ENCODE results near the gene CCDC68. TPM values are rescaled to one million over a fixed set of nuclear protein-coding genes. Genes with fewer than 3 reads are reported as not detected.

CCDC68 gene
- polyA plus RNA-seq, 1 donor = 11.9 TPM

DNA sequence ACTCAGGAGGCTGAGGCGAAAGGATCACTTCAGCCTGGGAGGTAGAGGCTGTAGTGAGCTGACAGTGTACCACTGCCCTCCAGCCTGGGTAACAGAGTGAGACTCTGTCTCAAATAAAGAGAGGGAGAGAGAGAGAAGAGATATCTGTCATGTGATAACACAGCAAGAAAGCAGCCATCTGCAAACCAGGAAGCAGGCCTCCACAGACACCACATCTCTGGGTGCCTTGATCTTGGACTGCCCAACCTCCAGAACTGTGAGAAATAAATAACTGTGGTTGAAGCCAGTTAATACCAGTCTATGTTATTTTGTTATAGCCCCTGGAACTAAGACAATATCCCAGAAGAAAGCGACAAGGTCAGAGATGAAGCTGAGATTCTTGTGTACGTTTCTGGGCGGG is 2.6 kb upstream of the CCDC68 start:
- DNase-seq = no peak

DNA sequence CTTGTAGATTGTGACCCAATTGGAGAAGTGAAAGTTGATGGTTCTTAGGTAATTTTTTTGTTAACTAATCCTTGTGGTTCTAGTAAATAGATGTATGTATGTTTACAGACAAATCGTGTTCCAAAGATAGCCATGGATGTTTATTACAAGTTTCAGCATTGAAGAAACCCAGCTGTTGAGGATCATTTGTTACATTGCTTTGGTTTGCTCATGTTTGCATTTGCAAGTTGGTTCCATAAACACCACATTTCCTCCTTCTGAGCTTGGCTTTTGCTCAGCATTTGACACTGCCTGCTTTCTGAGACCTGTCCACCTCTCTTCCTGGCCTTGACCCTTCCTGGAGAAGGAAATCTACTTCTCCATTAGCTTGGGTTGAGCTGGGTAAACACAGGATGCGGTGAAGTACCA is 1.8 kb upstream of the CCDC68 start:
- no peak for DNase-seq

DNA sequence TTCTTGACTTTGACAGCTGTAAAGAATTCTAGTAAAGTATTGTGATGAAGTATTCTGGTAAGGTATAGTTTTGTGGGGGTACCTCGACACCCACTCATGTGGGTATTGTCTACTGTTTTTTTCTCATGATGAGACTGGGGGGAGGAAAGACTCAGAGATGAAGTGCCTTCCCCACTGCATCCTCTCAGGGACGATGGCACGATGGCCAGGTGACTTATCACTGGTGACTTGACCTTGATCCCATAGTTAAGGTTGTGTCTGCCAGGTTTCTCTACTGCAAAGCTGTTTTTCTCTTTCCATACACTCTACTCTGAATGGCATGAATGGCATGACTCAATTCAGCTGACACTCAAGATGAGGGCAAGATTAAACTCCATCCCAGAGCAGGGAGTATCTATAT is 936 bp upstream of the CCDC68 start:
- DNase-seq = no peak

DNA sequence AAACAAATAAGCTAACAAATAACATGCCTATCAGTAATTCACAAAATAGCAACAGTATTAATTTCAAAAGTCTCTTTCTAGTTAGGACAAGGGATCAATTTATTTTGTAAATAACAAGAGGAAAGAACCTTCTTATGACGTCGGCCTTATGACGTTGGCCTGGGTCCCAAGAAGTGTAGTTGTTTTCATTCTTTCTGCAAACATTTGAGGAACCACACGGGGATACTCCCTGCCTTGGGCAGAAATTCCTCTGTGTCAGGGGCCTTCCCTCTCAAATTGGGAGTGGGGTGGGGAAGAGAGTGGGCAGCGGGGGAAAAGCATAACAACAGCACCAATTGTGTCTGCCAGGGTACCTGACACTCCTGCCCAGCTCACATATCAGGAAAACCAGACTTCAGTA is 1.3 kb downstream of the CCDC68 start:
- no peak for DNase-seq

DNA sequence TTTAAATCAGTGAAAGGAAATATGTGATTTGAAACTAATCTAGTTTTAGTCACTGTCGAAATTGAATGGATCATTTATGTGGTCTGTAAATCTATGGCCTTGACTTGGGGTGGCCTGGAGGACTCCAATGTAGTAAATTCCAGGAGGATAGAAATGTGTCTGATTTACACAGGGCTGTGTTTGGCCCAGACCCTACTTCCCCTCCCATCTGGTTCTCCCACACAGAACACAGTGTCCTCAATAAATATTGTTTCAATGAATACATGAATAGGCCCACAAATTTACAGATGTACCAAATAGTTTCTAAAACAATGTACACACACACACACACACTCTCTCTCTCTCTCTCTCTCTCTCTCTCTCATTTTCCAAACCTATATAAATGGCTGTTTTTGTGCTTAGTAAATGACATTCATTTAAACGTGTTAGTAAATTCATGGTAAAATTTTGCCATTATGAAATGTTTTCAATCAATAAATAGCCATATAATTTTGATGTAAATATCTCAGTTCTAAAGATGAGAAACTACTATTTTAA is 1.9 kb downstream of the CCDC68 start:
- DNase-seq = no peak

DNA sequence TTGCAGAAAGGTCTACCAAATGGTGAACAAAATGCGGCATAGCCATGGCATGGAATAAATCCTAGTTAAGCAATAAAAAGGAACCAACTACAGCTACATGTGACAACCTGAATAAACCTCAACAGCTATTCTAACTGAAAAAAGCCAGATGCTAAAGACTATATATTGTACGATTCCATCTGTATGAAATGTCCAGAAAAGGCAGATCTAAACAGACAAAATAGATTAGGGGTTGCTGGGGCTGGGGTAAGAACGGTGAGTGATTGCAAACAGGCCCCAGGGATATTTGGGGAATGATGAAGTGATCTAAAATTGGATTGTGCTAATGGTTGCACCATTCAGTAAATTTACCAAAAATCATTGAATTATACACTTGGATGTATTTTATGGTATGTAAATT is 2.8 kb downstream of the CCDC68 start:
- DNase-seq = no peak

DNA sequence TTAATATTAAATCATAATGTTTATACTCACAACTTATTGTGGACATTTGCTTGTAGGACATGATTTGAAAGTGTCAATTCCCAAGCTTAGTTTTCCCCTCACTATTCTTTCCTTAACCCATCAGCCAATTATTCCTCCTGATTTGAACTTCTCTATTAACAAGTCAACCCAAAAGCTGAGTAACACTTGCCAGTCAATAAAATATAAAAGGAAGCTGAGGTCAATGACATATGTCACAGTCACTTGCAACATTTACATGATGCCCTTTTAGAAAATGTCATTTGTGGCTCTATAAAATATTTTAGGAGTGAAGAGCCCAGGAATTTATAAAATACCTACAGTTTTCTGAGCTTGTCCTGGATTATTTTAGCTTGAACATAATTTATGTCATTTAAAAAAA is 7.2 kb downstream of the CCDC68 start:
- no peak for DNase-seq

DNA sequence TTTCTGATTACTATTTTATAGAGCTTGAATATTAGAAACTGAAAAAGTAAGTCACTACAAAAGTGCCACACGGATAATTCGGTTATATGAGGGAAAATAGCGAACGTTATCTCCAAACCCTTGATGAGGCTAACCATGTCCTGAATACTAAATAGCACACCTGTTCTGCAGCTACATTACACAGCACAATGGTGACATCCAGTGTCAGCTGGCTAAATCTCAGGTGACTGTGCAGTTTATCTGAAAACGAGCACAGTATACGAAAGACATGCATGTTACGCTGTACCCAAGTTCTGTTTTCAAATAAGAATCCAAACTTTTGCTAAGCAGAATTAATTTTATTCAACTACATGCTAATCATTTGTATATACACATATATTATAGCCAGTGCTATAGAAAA is 9.0 kb downstream of the CCDC68 start:
- DNase-seq = no peak

DNA sequence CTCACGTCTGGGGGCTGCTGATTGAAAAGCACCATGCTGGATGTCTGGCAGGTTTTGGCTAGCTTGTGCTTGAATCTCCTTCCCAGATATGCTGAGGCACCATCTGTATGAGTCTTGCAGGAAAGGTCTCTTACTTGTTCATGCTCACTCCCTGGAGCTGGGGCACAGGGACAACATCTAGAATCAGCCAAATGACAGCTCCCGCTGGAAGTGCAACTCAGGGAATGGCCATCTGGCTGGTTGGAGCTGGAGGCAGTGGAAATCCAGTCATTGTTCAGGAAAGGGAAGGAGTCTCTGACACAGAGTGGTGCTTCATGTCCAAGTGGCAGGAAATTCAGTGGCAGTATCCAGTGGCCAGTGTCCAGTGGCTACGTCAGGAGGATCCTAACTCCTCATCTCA is 9.7 kb downstream of the CCDC68 start:
- DNase-seq = no peak

DNA sequence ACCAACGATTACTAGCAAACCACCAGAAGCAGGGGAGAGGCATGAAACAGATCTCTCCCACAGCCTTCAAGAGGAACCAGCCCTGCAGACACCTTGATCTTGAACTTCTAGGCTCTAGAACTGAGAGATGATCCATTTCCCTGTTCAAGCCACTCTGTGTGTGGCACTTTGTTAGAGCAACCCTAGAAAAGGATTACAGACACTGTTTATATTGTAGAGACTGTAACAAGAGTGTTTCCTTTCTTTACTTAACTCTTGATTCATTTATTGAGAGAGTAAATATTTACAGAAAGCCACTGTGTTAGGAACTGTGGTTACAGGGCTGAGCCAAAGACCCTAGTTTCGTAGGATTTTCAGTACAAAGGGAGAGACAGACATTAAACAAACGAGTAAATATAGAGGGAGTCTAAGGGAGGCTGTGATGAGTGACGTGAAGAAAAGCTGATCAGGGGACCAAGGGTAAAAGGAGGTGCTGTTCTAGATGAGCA is 10.9 kb downstream of the CCDC68 start:
- no peak for DNase-seq

DNA sequence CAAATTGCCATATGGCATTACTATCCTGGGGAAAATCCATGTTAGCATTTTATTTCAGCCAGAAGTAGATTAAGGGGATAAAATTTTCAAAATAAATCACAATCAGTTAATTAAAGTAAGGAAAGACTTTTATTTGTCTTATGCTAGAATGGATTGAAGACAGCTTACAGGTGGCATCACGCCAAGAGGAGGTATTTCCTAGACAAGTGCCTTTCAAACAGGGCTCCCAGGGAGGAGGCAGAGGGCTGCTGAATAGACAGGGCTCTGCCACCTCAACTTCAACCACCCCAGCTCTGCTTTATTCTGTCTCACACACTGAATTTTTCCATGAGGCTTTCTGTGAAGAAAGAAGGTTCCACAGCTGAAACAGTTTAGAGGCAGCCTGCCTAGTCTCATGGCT is 12.2 kb downstream of the CCDC68 start:
- DNase-seq = no peak

DNA sequence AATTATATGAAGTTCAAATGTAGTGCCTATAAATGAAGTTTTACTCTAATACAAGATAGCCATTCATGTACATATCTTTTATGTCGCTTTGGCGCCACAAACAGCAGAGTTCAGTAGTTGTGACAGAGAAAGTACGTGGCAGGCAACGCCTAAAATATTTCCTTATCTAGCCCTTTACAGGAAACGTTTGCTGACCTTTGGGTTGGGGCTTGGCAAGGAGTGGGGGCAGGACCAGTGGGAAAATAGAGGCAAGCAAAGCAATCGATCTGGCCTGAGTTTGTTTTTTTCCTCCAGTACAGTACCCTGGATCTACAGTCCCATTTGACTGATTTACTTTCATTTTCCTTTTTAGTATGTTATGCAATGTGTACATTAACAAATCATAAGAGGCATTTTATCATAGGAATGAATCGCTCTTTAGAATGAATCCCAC is 13.1 kb downstream of the CCDC68 start:
- DNase-seq = no peak

DNA sequence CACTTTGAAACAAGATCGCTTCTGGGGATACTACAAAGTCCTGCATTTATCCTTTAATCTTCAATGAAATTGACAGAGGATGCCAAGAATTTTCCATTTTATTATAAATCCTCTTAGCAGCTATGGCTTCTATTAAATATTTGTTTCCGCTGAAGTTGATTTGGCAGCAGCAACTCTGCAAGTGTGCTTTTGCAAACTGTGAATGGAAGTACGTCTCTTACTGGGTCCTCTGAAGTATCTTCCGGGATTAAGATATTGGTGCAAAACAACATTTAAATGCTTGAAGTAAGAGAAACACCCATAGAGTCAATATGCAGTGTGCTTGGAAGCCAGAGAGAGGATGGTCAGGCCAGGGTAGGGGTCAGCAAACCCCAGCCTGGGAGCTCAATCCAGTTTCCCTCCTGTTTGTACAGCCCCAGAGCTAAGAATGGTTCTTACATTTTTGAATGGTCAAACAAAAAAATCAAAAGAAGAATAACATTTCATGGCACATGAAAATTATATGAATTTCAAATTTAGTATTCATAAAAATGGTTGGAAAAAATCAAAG is 13.6 kb downstream of the CCDC68 start:
- no peak for DNase-seq

DNA sequence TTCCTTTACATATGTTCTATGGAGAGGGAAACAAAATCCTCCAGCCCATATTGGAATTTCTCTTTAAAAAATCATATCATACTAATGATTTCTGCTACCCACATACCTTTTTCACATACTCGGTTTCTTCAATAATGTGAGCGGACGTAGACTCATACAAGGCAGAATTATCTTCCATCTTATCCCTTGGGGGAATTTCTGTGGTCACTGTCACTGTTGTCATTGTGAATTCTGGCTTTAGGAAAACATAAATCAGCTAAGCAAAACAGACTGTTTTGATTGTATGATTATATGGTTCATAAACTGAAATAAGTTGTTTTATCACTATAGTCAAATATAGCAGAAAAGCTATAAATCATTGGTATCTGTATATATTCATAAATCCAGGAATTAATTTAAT is 16.7 kb downstream of the CCDC68 start:
- DNase-seq = no peak

DNA sequence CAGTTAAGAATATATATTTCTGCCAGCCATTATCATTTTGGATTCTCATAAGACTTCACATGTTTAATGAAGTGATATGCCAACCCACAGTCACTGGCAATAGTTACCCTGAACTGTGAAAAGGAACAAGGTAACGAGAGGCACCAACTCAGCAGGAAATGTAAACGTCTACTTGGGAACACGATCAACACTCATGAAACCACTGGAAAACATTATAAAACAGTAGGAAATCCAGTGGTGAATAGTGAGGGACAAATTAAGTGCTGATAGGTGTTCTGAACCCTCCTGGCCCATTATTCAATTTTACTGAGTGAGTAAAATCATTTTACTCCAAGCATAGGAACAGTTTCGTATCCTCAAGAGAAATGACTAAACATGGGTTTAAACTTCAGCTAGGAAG is 17.1 kb downstream of the CCDC68 start:
- no peak for DNase-seq

DNA sequence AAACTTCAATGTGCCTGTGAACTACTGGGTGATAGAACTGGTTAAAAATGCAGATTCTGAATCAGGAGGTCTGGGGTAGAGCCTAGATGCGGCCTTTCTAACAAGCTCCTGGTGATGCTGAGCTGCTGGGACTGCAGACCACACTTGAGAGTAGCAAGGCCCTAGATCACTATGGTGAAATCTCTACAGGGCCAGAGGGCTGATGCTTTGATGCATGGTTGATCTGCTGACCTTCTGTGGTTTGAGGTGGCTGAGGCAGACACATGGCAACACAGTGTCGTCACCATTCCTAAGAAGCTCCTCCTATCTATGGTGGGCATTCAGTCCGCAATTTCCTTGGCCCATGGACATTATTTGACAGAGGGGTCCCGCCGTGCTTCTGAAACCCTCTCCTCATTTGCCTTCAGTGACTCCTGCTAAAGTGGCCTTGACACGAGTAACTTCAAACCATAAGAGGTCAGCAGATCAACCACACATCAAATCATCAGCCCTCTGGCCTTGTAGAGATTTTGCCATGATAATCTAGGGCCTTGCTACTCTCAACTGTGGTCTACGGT is 19.8 kb downstream of the CCDC68 start:
- DNase-seq = no peak

DNA sequence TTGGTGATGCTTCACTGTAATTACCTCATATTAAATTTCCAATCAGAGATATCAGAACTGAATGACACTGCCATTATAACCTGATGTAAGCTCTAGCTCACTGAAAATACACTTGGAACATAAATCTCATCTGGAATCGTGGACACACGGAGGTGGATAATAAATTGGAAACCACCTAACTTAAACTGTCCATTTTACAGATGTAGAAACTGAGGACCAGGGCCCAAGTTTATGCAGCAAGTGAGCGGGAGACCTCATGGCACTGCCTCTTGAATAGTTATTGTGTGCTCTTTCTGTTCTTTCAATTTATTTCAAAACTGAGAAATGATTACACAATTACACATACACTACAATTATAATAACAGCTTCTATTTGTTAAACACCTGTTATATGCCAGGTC is 20.8 kb downstream of the CCDC68 start:
- DNase-seq = no peak

DNA sequence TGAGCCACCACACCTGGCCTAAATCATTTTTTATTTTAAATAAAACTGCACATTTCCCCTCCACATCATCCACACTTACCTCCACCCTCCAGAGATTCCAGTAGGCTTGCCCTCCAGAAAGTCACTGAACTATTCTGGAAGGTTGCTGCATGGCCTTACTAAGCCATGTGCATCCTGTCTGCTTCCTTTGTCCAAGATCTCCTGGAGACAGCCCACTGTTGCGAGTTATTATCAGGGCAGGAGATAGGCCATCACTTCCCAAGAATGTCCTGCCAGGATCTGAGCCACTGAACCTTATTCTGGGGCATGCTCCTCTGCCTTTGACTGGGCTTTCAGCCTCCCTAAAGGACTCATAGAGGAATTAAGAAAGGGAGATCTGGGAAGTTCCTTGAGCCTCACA is 26.8 kb downstream of the CCDC68 start:
- DNase-seq = no peak

DNA sequence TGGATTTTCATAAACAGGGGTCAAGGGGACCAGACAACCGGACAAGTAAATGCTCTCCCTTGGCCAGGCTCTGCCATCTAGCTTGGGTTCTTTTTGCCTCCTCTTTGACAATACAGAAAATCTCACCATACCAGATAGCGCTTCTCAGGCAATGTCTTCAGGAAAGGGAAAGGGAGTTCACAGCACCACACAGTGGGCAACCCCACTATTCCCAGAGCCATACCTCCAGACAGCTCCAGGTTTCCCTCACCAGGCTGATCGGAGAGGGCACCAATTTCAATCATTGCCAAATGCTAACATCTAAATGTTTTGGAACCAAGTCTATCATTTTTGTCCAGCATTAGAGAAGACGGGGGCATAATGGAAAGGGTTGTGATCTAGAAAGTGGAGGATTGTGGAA is 28.1 kb downstream of the CCDC68 start:
- DNase-seq = no peak

DNA sequence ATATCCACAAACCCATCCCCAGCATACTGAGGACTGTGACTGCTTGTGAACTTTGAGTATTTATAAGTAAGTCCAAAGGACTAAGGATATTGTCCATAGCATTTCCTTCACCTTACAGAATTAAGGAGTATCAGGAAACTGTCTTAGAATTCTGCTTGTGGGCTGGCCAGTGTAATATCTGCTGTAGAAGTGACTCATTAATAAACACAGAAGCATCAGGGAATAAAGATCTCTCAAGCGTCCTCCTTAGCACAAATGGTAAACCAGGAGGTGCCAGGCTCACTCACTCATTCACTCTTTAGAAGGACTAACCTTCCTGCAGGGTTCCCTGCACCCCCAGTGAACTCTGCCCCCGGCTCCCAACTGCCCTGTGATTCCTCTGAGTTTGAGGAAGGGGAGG is 31.0 kb downstream of the CCDC68 start:
- DNase-seq = no peak

DNA sequence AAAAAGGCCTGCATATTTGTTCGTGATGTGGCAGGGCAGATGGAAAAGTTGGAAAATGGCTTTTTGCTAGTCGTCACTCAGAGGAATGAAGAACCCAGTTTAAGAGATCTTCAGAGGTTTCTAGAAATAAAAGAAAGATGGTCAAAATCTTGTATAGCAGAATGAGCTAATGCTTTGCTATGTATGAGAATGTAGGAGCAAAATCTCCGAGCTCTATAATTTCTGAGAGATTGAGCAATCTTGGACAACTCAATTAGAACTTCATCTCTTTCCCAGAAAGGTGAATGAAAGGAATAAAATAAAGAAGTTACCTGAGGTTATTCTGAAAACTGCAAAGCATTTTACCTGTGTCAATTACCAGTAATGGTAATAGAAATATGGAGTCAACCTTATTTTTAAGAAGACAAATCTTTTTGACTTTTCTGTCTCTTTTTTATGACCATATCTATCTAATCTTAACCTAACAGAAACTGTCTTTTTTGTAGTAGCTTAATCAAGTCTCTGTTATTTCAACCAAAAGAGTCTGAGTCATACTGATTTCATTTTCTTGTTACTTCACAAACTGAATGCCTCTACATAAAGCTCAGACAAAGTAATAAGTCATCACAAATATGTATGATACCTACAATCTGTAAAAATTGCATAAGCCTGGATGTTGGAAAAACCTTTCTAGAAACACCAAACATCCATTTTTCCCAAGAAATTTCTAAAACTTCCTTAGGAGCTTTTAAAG is 32.5 kb downstream of the CCDC68 start:
- no peak for DNase-seq

DNA sequence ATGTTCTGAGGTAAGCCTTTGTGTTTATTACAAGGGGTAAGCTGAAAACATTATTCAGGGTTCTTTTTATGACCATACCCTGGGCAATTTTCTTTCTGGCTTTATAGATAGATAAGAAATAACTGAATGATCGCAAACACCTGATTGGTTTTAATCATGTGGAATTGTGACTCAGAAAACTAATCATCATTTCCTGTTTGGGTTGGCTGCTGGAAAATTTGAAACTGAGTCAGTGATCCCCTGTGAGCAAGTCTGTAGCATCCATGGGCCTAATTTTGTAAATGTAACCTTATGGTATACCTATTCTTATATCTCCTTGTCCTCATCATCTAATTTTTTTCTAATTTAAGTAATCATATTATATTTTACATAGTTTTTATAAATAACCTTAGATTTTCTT is 34.3 kb downstream of the CCDC68 start:
- no peak for DNase-seq

DNA sequence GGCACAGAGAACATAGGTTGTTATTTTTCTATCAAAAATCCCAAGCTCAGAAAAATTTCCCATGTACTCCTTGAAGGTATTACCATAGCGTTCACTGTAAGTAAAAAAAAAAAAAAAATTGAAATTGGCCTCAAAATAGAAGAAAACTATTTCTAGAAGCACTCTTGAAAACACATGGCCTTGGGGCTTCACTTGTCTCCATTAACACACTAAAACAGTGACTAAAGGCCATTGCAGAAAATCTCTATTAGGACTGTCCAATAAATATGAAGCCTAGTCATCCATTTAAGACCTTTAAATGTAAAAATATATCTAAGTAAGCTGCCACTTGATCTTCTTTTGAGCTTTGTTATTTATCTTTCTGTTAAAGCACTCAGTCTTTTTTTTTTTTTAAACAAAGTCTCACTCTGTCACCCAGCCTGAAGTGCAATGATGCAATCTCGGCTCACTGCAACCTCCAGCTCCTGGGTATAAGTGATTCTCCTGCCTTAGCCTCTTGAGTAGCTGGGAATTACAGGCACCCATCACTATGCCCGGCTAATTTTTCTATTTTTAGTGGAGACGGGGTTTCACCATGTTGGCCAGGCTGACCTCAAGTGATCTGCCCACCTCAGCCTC is 35.8 kb downstream of the CCDC68 start:
- no peak for DNase-seq

All from left kidney (tissue), 2 donors.